ENCODE results near the gene MCC. TPM values are rescaled to one million over a fixed set of nuclear protein-coding genes. Genes with fewer than 3 reads are reported as not detected.

Gene MCC
- polyA plus RNA-seq, 1 donor (not counting 4 experiments of a cell fraction or from before 2014, with no cell fraction given), result 24.6 TPM

DNA sequence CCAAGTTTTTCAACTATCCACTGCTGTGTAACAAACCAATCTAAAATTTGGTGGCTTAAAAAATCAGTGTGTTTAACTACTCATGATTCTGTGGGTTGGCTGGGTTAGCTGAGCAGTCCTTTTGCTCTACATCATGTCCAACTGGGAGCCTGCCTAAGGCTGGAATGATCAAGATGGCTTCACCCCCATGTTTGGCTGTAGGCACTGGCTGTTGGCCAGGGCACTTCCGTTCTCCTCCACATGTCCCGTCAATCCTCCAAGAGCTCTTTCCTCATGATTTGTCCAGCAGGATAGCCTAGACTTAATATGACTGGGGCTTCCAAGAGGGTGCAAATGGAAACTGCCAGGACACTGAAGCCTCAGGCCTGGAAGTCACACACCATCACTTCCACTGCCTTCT lies 36.5 kb downstream of the MCC start:
- Histone ChIP-seq H3K4me2 (ENCODE audit: control insufficient read depth, extremely low read depth, insufficient read depth, low read depth, low read length) (no peak overlapping the region), H3K4me1 (ENCODE audit: control insufficient read depth, extremely low read depth, insufficient read depth, low read length) (peaks cover 9% of the 10 kb centered on the region), H2AFZ (ENCODE audit: control insufficient read depth, low read length) (no peak overlapping the region), H3K79me2 (ENCODE audit: control insufficient read depth, insufficient read depth, low read length) (peaks cover 1% of the 10 kb centered on the region), H3K27ac (ENCODE audit: control insufficient read depth, insufficient read depth, low read length) (no peak overlapping the region), H3K9ac (ENCODE audit: control insufficient read depth, extremely low read depth, insufficient read depth, low read length) (no peak overlapping the region), H4K20me1 (ENCODE audit: control insufficient read depth, extremely low read depth, insufficient read depth, low read length) (no peaks in the 10 kb centered on the region), H3K9me1 (ENCODE audit: control insufficient read depth, extremely low read depth, insufficient read depth, low read length) (no peaks in the 10 kb centered on the region), H3K4me3 (ENCODE audit: control insufficient read depth in 2 of 3, extremely low read depth in 1 of 3, insufficient read depth in 2 of 3, low read depth in 1 of 3, low read length in 3 of 3) (no peak overlapping the region), H3K36me3 (ENCODE audit: control insufficient read depth in 2 of 2, extremely low read depth in 1 of 2, insufficient read depth in 2 of 2, low read length in 2 of 2) (peaks cover 0 to 7% of the 10 kb centered on the region in 2 experiments), H3K9me3 (ENCODE audit: control insufficient read depth, low read depth, low read length) (no peaks in the 10 kb centered on the region), H3K27me3 (ENCODE audit: control insufficient read depth, extremely low read depth, insufficient read depth, low read length) (no peaks in the 10 kb centered on the region)
- no peak for DNase-seq (ENCODE audit: low read depth, low spot score)
- FAIRE-seq, result peak; percentile 76
- dilution Hi-C loops (cut with MboI; ENCODE audit: extremely low pct_ligation_motif_present, low sequenced_read_pairs), result no loop called here
- TF ChIP-seq EZH2 (IDR thresholded peaks at IDR 0.05; ENCODE audit: low read length), result no peak
- TF ChIP-seq, protein P1, sequence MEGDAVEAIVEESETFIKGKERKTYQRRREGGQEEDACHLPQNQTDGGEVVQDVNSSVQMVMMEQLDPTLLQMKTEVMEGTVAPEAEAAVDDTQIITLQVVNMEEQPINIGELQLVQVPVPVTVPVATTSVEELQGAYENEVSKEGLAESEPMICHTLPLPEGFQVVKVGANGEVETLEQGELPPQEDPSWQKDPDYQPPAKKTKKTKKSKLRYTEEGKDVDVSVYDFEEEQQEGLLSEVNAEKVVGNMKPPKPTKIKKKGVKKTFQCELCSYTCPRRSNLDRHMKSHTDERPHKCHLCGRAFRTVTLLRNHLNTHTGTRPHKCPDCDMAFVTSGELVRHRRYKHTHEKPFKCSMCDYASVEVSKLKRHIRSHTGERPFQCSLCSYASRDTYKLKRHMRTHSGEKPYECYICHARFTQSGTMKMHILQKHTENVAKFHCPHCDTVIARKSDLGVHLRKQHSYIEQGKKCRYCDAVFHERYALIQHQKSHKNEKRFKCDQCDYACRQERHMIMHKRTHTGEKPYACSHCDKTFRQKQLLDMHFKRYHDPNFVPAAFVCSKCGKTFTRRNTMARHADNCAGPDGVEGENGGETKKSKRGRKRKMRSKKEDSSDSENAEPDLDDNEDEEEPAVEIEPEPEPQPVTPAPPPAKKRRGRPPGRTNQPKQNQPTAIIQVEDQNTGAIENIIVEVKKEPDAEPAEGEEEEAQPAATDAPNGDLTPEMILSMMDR (optimal IDR thresholded peaks at IDR 0.05 in 1 of 3, IDR thresholded peaks at IDR 0.05 in 1 of 3, conservative IDR thresholded peaks at IDR 0.05 in 1 of 3; ENCODE audit: extremely low read depth in 1 of 3, insufficient read depth in 2 of 3, low read length in 3 of 3), result no peak

DNA sequence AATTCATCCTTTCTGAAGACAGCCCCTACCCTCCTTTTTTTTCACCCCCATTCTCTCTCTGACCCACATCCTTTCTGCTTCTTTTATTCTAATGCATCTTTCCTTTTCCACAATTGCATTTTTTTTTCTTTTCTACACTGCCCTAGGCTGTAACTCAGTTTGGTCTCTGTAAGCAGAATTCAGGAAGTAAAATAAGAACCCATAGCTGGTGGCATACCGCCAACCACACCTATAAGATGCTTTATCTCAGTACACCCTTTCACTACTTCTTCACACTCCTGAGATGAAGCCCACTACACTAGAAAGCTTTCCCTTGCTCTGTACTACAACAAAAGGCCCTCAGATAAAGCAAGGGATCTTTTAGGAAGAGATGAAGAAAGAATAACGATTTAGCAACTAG lies 37.3 kb downstream of the MCC start:
- H3K9ac ChIP-seq (ENCODE audit: control insufficient read depth, extremely low read depth, insufficient read depth, low read length), result no peak overlapping the region
- DNase-seq (ENCODE audit: low read depth, low spot score) (no peak), FAIRE-seq (no peak)
- H3K79me2 ChIP-seq (ENCODE audit: control insufficient read depth, insufficient read depth, low read length), result no peaks in the 10 kb centered on the region
- no peak overlapping the region for H3K4me2 ChIP-seq (ENCODE audit: control insufficient read depth, extremely low read depth, insufficient read depth, low read depth, low read length)
- H3K36me3 ChIP-seq (ENCODE audit: control insufficient read depth in 2 of 2, extremely low read depth in 1 of 2, insufficient read depth in 2 of 2, low read length in 2 of 2), result peaks cover 0 to 7% of the 10 kb centered on the region in 2 experiments
- H3K27me3 ChIP-seq (ENCODE audit: control insufficient read depth, extremely low read depth, insufficient read depth, low read length), result no peaks in the 10 kb centered on the region
- H3K9me1 ChIP-seq (ENCODE audit: control insufficient read depth, extremely low read depth, insufficient read depth, low read length), result no peaks in the 10 kb centered on the region
- H2AFZ ChIP-seq (ENCODE audit: control insufficient read depth, low read length), result no peak overlapping the region
- no peaks in the 10 kb centered on the region for H3K9me3 ChIP-seq (ENCODE audit: control insufficient read depth, low read depth, low read length)
- H3K27ac ChIP-seq (ENCODE audit: control insufficient read depth, insufficient read depth, low read length), result no peak overlapping the region
- no peaks in the 10 kb centered on the region for H4K20me1 ChIP-seq (ENCODE audit: control insufficient read depth, extremely low read depth, insufficient read depth, low read length)
- H3K4me1 ChIP-seq (ENCODE audit: control insufficient read depth, extremely low read depth, insufficient read depth, low read length), result peaks cover 9% of the 10 kb centered on the region
- dilution Hi-C loops (cut with MboI; ENCODE audit: extremely low pct_ligation_motif_present, low sequenced_read_pairs), result no loop called here
- TF ChIP-seq, protein P1 (optimal IDR thresholded peaks at IDR 0.05 in 1 of 3, IDR thresholded peaks at IDR 0.05 in 1 of 3, conservative IDR thresholded peaks at IDR 0.05 in 1 of 3; ENCODE audit: extremely low read depth in 1 of 3, insufficient read depth in 2 of 3, low read length in 3 of 3), result no peak
- no peak for TF ChIP-seq EZH2 (IDR thresholded peaks at IDR 0.05; ENCODE audit: low read length)
- H3K4me3 ChIP-seq (ENCODE audit: control insufficient read depth in 2 of 3, extremely low read depth in 1 of 3, insufficient read depth in 2 of 3, low read depth in 1 of 3, low read length in 3 of 3), result no peak overlapping the region
